Stimulated activated naive CD8-positive, alpha-beta T cell treated with anti-CD3 and anti-CD28 coated beads, Interleukin-15, Interleukin-2, amounts not matched to agents 100 ng/mL and 50 ng/mL, for 24 hours (primary cell): ENCODE results near the gene LNPK.

ENCODE experiments used
- H3K27ac Mint-ChIP-seq: one replicate; pipeline ENCODE4 v1.8.0; 2021; ENCODE audit warnings: mild to moderate bottlenecking, mixed read lengths
- H3K27me3 Mint-ChIP-seq: one replicate; pipeline ENCODE4 v1.8.0; 2021; ENCODE audit warnings: mixed read lengths
- H3K36me3 Mint-ChIP-seq: one replicate; pipeline ENCODE4 v1.8.0; 2021; ENCODE audit warnings: low read depth, mixed read lengths
- H3K4me1 Mint-ChIP-seq: one replicate; pipeline ENCODE4 v1.8.0; 2021; ENCODE audit warnings: low read depth, mixed read lengths
- H3K4me3 Mint-ChIP-seq: one replicate; pipeline ENCODE4 v1.8.0; 2021; ENCODE audit warnings: mild to moderate bottlenecking, mixed read lengths
- H3K9me3 Mint-ChIP-seq: one replicate; pipeline ENCODE4 v1.8.0; 2021; ENCODE audit warnings: mixed read lengths

Gene LNPK, protein sequence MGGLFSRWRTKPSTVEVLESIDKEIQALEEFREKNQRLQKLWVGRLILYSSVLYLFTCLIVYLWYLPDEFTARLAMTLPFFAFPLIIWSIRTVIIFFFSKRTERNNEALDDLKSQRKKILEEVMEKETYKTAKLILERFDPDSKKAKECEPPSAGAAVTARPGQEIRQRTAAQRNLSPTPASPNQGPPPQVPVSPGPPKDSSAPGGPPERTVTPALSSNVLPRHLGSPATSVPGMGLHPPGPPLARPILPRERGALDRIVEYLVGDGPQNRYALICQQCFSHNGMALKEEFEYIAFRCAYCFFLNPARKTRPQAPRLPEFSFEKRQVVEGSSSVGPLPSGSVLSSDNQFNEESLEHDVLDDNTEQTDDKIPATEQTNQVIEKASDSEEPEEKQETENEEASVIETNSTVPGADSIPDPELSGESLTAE

GRCh38 chr2:176001916-176002687 is at the start of gene LNPK:
LNPK (minus strand) TSS chr2:176002267; CDS start chr2:175995584, 6,683 bp downstream.
- Mint-ChIP-seq H3K36me3 (no peaks in the 10 kb centered on the region), H3K4me1 (peaks cover 23% of the 10 kb centered on the region), H3K27ac (peak within 1 kb of the TSS; percentile 97), H3K9me3 (no peaks in the 10 kb centered on the region), H3K4me3 (peak within 1 kb of the TSS; percentile 97), H3K27me3 (peaks cover 4% of the 10 kb centered on the region)

DNA sequence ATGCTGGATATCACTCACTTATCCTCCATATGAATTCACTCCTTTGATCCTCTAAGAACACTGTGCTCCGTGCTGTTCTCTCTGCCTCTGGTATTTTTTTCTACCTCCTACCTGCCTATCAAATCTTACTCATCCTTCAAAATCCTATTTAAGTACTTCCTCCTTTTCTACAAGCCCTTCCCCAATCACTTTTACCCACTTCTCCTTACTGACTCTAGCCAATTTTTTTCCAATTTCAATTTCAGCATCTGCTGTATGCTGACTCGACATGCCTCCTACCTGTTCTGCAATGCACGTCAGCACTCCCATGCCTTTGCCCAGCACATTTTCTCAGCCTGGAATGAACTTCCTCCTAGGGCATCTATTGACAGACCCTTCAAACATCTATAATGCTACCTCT is 37.3 kb upstream of the LNPK start:
- Mint-ChIP-seq H3K27ac (no peak overlapping the region), H3K4me3 (no peak overlapping the region), H3K9me3 (peaks cover 5% of the 10 kb centered on the region), H3K36me3 (no peaks in the 10 kb centered on the region), H3K4me1 (no peaks in the 10 kb centered on the region), H3K27me3 (peaks cover 57% of the 10 kb centered on the region)

DNA sequence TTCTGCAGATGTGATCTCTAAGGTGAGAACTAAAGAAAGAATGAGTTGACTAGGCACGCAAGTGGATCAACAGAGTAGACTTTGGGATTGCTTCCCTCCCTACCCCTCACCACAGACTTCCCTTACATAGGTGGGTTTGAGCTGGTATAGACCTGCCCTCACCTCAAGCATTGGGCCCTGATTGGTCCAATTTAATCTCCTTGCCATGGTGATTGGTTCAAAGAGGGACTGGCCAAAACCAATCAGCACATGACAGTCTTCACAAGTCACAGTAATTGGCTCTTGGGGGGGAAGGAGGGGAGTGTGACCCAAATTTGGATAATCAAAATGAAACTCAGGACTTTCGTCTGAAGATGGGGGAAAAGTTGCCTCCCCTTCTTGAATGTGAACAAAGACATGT is 36.6 kb upstream of the LNPK start:
- Mint-ChIP-seq H3K27me3 (peaks cover 55% of the 10 kb centered on the region), H3K27ac (no peak overlapping the region), H3K9me3 (peaks cover 5% of the 10 kb centered on the region), H3K36me3 (no peaks in the 10 kb centered on the region), H3K4me1 (no peaks in the 10 kb centered on the region), H3K4me3 (no peak overlapping the region)

GRCh38 chr2:176035013-176035691 is 33.1 kb upstream of the LNPK start:
- Mint-ChIP-seq H3K27ac (no peak overlapping the region), H3K27me3 (peaks cover 41% of the 10 kb centered on the region), H3K9me3 (no peaks in the 10 kb centered on the region), H3K36me3 (no peaks in the 10 kb centered on the region), H3K4me1 (no peaks in the 10 kb centered on the region), H3K4me3 (no peak overlapping the region)

GRCh38 chr2:176027806-176028205 is 25.7 kb upstream of the LNPK start:
- H3K27me3 Mint-ChIP-seq: peaks cover 39% of the 10 kb centered on the region
- H3K27ac Mint-ChIP-seq: no peak overlapping the region
- H3K4me3 Mint-ChIP-seq: no peak overlapping the region
- no peaks in the 10 kb centered on the region for H3K36me3 Mint-ChIP-seq
- H3K9me3 Mint-ChIP-seq: no peaks in the 10 kb centered on the region
- no peaks in the 10 kb centered on the region for H3K4me1 Mint-ChIP-seq

GRCh38 chr2:176025932-176026331 is 23.9 kb upstream of the LNPK start:
- H3K36me3 Mint-ChIP-seq: no peaks in the 10 kb centered on the region
- H3K27ac Mint-ChIP-seq: no peak overlapping the region
- no peak overlapping the region for H3K4me3 Mint-ChIP-seq
- no peaks in the 10 kb centered on the region for H3K9me3 Mint-ChIP-seq
- H3K4me1 Mint-ChIP-seq: no peaks in the 10 kb centered on the region
- H3K27me3 Mint-ChIP-seq: peaks cover 46% of the 10 kb centered on the region

- Mint-ChIP-seq H3K4me1 (no peaks in the 10 kb centered on the region), H3K36me3 (no peaks in the 10 kb centered on the region), H3K27ac (no peak overlapping the region), H3K9me3 (no peaks in the 10 kb centered on the region), H3K27me3 (peaks cover 44% of the 10 kb centered on the region), H3K4me3 (no peak overlapping the region)
Measured at GRCh38 chr2:176024083-176024482, 22.0 kb upstream of the LNPK start.

- Mint-ChIP-seq H3K27me3 (peaks cover 32% of the 10 kb centered on the region), H3K9me3 (no peaks in the 10 kb centered on the region), H3K4me1 (no peaks in the 10 kb centered on the region), H3K27ac (no peak overlapping the region), H3K36me3 (no peaks in the 10 kb centered on the region), H3K4me3 (no peak overlapping the region)
Measured at GRCh38 chr2:176022048-176022447, 20.0 kb upstream of the LNPK start.

GRCh38 chr2:176020400-176020799 is 18.3 kb upstream of the LNPK start:
- Mint-ChIP-seq H3K9me3 (no peaks in the 10 kb centered on the region), H3K36me3 (no peaks in the 10 kb centered on the region), H3K27ac (no peak overlapping the region), H3K27me3 (peaks cover 38% of the 10 kb centered on the region), H3K4me3 (no peak overlapping the region), H3K4me1 (no peaks in the 10 kb centered on the region)

DNA sequence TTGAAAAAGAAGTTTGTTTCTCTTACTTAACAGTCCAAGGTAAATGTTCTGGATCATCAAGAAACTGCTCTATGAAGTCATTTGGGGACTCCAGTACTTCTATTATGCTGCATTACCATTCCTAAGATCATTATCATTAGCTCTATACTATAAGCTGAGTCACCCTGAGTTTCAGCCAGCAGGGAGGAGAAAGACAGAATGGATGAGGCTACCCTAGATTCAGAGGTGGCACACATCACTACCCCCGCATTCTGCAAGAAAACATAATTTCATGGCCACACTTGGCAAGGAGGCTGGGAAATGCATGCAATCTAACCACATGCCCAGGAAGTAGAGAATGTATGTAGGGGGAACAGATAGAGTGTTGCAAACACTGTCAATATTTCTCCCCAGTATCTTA is 16.6 kb upstream of the LNPK start:
- Mint-ChIP-seq H3K4me1 (no peaks in the 10 kb centered on the region), H3K36me3 (no peaks in the 10 kb centered on the region), H3K27me3 (peaks cover 38% of the 10 kb centered on the region), H3K9me3 (no peaks in the 10 kb centered on the region), H3K27ac (no peak overlapping the region), H3K4me3 (no peak overlapping the region)

DNA sequence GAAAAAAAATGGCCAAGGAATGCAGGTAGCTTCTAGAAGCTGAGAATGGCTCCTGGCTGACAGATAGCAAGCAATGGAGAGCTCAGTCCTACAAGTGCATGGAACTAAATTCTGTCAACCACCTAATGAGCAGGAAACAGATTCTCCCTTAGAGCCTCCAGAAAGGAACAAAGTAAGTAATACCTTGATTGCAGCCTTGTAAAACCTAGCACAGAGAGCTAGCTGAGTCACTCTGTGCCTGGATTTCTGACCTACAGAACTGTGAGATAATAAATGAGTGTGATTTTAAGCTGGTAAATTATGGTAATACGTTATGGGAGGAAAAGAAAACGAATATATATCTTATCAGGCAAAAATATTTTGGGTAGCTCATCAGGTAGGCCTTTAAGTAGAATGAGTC is 7.4 kb upstream of the LNPK start:
- H3K9me3 Mint-ChIP-seq: no peaks in the 10 kb centered on the region
- H3K27ac Mint-ChIP-seq: no peak overlapping the region
- H3K4me1 Mint-ChIP-seq: no peaks in the 10 kb centered on the region
- H3K4me3 Mint-ChIP-seq: no peak overlapping the region
- peaks cover 17% of the 10 kb centered on the region for H3K27me3 Mint-ChIP-seq
- H3K36me3 Mint-ChIP-seq: no peaks in the 10 kb centered on the region

DNA sequence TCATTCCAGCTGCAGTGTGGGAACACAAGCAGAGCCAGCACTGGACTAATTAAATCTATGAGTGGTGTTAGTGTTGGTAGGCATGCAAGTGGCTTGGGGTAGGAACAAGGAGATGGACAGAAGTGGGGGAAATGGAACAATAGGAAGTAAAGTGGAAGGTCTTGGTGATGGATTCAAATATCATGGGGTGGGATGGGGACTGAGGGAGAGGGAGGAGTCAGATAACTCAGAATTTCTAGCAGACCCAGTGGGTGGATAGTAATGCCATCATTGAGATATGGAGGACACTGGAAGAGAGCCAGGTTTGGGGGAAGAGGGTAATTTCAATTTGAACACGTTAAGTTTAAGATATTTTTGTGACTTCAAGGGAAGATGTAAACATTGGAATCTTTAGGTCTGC is 2.9 kb upstream of the LNPK start:
- Mint-ChIP-seq H3K27ac (no peak overlapping the region), H3K4me3 (no peak overlapping the region), H3K36me3 (no peaks in the 10 kb centered on the region)

GRCh38 chr2:176003958-176004357 is 1.9 kb upstream of the LNPK start:
- Mint-ChIP-seq H3K36me3 (no peaks in the 10 kb centered on the region), H3K27me3 (peaks cover 4% of the 10 kb centered on the region), H3K4me1 (peaks cover 23% of the 10 kb centered on the region), H3K9me3 (no peaks in the 10 kb centered on the region), H3K4me3 (no peak overlapping the region), H3K27ac (no peak overlapping the region)

More for the DNA sequence above, 2.9 kb upstream of the LNPK start:
- Mint-ChIP-seq H3K4me1 (peaks cover 17% of the 10 kb centered on the region), H3K9me3 (no peaks in the 10 kb centered on the region), H3K27me3 (peaks cover 10% of the 10 kb centered on the region)

GRCh38 chr2:176002688-176003210 is 682 bp upstream of the LNPK start:
- H3K4me3 Mint-ChIP-seq: peak overlapping the region; percentile 97
- peaks cover 23% of the 10 kb centered on the region for H3K4me1 Mint-ChIP-seq
- peaks cover 4% of the 10 kb centered on the region for H3K27me3 Mint-ChIP-seq
- peak overlapping the region; percentile 88 for H3K27ac Mint-ChIP-seq
- H3K36me3 Mint-ChIP-seq: no peaks in the 10 kb centered on the region
- no peaks in the 10 kb centered on the region for H3K9me3 Mint-ChIP-seq
